ENCODE results near the gene ATP6V0D1.
A peak's percentile ranks its signal among the peaks of the same experiment; 100 is the strongest.

ATP6V0D1 gene

GRCh38 chr16:67463691-67464090 lies 17.3 kb downstream of the ATP6V0D1 start:
- FAIRE-seq = no peak

GRCh38 chr16:67463059-67463458 lies 17.9 kb downstream of the ATP6V0D1 start:
- FAIRE-seq = no peak

More at GRCh38 chr16:67463691-67464090, 17.3 kb downstream of the ATP6V0D1 start:
- DNase-seq (ENCODE audit: insufficient read length, low spot score) = no peak

DNA sequence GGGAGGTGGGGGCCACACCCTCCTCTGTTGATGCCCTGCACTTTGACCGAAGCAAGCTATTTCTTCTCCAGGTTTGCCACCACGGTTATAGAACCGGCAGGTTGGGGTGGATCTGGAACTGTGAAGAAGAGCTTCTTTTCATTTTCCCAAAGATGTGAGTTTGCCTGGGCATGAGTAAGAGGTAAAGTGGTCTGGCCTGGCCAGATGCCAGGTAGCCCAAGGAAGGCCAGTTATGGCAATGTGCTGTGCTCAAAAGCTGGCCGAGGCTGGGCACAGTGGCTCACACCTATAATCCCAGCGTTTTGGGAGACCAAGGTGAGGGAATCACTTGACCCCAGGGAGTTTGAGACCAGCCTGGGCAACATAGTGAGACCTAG lies 18.7 kb downstream of the ATP6V0D1 start:
- FAIRE-seq = no peak

More at GRCh38 chr16:67463059-67463458, 17.9 kb downstream of the ATP6V0D1 start:
- DNase-seq (ENCODE audit: insufficient read length, low spot score) = no peak

DNA sequence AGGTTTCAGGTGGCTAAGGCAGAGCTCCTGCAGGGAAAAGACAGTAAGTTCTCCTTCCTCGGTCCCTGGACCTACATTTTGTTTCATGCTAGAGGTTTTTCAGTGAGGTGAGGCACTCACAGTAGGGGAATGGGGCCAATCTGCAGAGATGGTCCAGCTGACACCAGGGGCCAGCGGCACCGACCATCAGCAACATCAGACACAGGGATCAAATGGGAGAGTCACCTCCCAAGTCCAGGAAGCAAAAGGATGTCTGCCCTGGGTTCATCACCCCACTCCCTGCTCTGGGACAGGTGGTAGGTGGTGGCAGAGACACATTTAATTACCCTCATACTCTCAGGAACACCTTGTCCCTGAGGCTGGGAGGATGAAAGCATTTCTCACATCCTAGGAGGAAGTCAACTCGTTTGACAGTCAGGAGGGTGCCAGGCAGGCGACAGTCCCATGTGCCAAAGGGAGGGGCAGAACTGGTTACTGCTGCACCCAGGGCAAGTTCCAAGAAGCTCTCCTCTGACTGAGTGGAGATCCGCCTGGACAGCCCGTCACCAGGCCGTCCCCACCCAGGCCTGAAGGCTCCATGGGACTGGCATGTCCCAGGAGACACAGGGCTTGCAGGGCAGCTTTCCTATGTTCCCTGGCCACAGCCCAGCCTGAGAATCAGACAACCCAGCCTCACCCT lies 19.2 kb downstream of the ATP6V0D1 start:
- FAIRE-seq (no peak), DNase-seq (ENCODE audit: insufficient read length, low spot score) (no peak)

More for the DNA sequence above, 18.7 kb downstream of the ATP6V0D1 start:
- no peak for DNase-seq (ENCODE audit: insufficient read length, low spot score)

DNA sequence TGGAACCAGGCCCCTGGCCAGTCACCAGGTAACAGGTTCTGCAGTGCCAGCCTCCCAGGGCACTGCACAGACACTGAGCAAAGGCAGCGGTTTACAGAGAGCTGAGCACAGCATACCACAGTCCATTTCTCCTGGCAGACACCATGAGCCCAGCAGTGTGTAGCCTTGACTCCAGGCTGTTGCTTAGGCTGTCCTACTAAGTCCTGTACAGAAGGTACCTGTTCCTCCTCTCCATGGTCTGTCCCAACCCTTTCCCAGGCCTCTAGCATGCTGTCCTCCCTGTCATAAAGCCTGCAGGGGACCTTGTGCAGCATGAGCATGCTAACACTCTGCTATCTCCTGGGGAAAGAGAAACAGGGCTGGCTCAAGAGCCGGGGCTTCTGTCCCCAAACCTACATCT lies 20.0 kb downstream of the ATP6V0D1 start:
- no peak for DNase-seq (ENCODE audit: insufficient read length, low spot score)
- no peak for FAIRE-seq

DNA sequence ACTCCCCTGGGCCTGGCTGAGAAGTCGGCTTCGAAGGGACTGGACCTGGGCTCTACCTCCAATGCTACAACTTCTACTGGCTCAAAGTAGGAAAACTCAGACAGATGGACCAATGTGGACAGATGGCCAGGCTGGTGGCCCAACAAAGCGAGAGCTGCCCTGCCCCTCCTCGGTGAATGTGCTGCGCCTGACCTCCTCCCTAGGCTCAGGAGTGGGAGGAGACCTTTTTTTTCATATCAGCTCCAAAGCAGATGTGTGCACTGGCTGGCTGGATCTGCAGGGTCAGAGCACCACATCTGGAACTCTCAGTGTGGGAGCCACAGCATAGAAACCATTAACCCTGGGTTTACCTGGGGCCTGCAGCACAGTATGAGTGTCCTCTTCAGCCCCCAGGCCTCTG lies 20.8 kb downstream of the ATP6V0D1 start:
- FAIRE-seq = no peak

DNA sequence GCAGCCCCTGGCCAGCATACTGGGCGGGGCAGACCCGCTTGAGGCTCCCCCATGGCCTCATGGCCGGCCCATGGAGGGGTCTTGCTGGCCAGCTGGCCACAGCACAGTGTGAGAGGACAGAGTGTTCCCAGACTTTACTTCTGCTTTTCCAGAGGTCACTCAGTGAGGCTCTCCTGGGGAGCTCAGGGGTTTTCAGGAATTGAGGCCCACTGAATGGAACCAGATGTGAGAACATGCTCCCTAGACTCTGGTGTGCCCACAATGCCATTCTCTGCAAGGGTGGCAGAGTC lies 21.2 kb downstream of the ATP6V0D1 start:
- no peak for DNase-seq (ENCODE audit: insufficient read length, low spot score)

More for the DNA sequence above, 20.8 kb downstream of the ATP6V0D1 start:
- no peak for DNase-seq (ENCODE audit: insufficient read length, low spot score)

DNA sequence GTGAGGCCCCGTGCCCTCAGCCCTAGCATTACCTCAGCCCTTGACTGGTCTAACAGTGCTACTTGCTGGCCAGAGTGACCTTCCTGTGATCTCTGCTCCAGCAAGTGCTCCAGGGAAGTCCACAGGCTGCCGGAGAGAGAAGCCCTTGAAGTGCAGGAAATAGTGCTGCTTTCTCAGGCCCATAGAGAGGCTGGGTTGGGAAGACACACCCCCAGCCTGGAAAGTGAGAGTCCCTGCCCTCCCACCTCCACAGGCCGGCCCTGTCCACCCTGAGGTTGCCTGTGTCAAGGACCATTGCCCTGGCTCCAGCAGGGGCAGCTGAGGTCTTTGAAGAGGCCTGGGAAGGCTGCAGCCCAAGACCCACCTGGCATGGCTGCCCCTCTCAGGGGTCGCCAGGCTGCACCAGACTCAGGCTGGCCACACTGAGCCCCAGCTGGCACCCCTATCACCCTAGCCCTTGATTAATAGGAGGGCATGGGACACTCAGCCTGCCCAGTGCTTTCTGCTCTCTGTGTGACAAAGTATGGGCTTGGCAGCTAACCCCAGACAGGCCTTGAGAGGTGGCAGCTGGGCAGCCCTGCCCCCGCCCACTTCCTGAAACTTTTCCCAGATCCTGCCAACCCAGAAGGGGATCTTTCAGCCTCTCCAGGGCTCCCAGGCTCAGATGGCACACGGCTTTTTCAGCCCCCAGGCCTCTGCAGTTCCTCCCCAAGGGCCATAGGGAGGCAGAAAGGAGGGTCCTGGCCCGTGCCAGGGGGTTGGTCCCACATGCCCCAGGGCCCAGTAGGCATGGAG lies 21.7 kb downstream of the ATP6V0D1 start:
- FAIRE-seq (no peak), DNase-seq (ENCODE audit: insufficient read length, low spot score) (no peak)

More for the DNA sequence above, 21.2 kb downstream of the ATP6V0D1 start:
- FAIRE-seq = no peak

DNA sequence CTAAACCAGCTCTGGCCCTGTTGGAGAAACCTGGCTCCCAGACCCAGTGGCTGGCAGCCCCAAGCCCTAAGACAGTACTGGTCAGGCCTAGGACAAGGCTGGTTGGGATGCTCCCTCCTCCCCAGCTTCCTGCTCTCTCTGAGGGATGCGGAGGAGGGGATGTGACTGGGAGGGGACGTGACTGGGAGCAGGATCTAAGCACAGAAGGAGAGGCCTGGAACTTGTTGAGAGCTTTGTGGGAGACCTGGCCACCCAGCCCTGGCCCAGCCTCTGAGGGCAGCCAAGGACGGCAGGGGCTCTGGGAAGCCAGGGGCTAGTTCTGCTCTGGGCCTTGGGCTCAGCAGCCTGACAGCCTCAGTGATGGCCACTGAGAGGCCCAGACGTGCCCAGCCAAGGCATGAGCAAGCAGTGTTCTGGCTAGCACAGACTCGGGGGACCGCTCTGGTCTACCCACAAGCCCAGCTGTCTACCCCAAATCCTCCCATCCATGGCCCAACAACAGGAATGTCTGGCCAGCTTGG lies 22.8 kb downstream of the ATP6V0D1 start:
- FAIRE-seq (no peak), DNase-seq (ENCODE audit: insufficient read length, low spot score) (no peak)

GRCh38 chr16:67457611-67458010 lies 23.3 kb downstream of the ATP6V0D1 start:
- FAIRE-seq = no peak
- no peak for DNase-seq (ENCODE audit: insufficient read length, low spot score)

DNA sequence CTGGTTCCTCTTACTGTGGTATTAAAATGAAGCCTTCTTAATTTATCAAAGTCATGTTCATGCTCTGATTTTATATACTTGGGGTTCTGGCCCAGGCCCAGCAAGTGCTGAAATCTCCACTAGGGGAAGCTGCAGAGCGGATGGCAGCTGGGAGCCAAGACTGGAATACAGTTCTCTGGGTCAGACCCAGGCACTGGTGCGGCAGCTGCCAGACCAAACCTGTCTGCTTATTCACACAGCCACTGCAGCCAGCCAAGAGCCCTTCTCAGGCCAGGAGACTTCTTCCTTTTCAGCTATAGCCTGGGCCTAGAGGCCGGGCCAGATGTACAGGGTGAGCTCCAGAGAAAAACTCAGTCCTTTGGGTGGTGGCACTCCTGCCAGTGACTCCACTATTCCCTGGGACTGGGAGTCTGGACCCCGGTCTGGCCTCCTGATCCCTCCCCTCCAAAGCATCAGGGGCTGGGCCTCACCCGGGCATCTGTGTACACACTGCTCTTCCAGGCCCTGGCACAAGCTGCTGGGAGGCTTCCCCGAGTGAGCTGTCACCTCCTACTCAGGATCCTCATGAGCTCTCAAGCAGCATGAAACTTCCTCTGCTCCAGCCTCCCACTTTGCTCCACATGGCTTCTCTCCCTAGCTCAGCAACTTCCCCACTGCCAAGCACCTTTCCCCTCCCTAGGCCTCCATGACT lies 24.4 kb downstream of the ATP6V0D1 start:
- FAIRE-seq (no peak), DNase-seq (ENCODE audit: insufficient read length, low spot score) (no peak)

- DNase-seq (ENCODE audit: insufficient read length, low spot score) = no peak
- FAIRE-seq = no peak
Measured at GRCh38 chr16:67454852-67455251, 26.1 kb downstream of the ATP6V0D1 start.

GRCh38 chr16:67454104-67454503 lies 26.9 kb downstream of the ATP6V0D1 start:
- FAIRE-seq (no peak), DNase-seq (ENCODE audit: insufficient read length, low spot score) (no peak)

GRCh38 chr16:67451704-67452435 lies 29.1 kb downstream of the ATP6V0D1 start:
- no peak for DNase-seq (ENCODE audit: insufficient read length, low spot score)
- FAIRE-seq = no peak

GRCh38 chr16:67451061-67451703 lies 29.8 kb downstream of the ATP6V0D1 start:
- DNase-seq (ENCODE audit: insufficient read length, low spot score) (no peak), FAIRE-seq (no peak)

GRCh38 chr16:67449739-67450138 lies 31.2 kb downstream of the ATP6V0D1 start:
- no peak for FAIRE-seq
- DNase-seq (ENCODE audit: insufficient read length, low spot score) = no peak

GRCh38 chr16:67449336-67449735 lies 31.6 kb downstream of the ATP6V0D1 start:
- FAIRE-seq (no peak), DNase-seq (ENCODE audit: insufficient read length, low spot score) (no peak)

- no peak for DNase-seq (ENCODE audit: insufficient read length, low spot score)
- no peak for FAIRE-seq
Measured at GRCh38 chr16:67448580-67448979, 32.4 kb downstream of the ATP6V0D1 start.

DNA sequence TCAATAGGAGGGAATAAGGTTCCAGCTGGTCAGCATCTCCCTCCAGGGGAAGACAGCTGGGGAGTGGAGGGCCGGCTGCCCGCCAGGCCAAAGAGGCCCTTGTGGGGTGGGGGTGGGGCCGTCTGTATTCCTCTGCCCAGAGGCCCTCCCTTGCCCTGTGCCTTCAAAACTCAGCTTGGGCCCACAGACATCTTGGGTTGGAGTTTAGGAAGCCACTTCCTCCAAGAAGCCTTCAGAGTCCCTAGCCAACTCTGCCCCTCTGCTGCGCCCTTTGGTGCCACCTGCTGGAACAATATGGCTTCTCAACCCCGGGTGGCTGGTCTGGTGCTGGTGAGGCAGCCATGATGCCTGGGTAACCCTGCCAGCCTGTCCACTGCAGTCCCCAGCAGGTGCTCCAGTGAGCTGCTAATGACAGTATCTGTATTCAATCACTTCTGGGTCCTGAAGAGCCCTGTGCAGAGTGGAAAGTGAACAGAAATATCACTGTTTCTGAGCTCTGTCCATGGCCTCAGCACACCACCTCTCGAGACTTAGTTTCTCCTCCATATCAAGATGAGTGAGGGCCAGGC lies 33.4 kb downstream of the ATP6V0D1 start:
- peak; percentile 96 for FAIRE-seq
- DNase-seq (ENCODE audit: insufficient read length, low spot score) = peak; percentile 87

GRCh38 chr16:67446968-67447507 lies 33.9 kb downstream of the ATP6V0D1 start:
- FAIRE-seq (no peak), DNase-seq (ENCODE audit: insufficient read length, low spot score) (no peak)

All from GM19239 (cell line).